ENCODE results near the gene FBXL7. TPM values are rescaled to one million over a fixed set of nuclear protein-coding genes. Genes with fewer than 3 reads are reported as not detected.

The FBXL7 gene
- total and polyA plus RNA-seq, 2 of the 8 experiments (the other 6 are each of a cell fraction or from before 2014, with no cell fraction given) = 17.7 to 17.8 TPM

DNA sequence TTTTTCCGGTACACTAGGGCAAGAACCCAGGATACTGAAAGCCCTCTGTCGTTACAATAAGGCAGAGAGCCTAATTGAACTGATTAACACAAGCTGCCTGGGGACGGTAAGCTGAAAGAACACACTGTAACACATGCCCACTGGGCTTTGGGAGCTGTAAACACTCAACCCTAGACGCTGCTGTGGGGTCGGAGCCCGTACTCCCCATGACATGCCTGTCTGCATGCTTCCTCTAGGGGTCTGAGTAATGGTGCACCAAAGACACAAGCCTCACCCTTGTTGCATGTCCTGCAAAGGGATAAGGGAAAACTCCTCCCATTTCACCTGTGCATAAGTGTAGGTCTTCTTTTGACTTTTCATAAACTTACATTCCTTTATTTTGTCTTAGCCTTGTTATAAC is 194.0 kb downstream of the FBXL7 start:
- TF ChIP-seq RAD21 (IDR thresholded peaks at IDR 0.05 in 1 of 2, conservative IDR thresholded peaks at IDR 0.05 in 1 of 2; ENCODE audit: low read depth in 2 of 2, low read length in 2 of 2) (peak in 1 of 2 experiments; percentile 19; a peak in 1 of 4 replicates), SP2 (IDR thresholded peaks at IDR 0.05; ENCODE audit: low read length) (no peak)
- TF ChIP-seq, protein P1, sequence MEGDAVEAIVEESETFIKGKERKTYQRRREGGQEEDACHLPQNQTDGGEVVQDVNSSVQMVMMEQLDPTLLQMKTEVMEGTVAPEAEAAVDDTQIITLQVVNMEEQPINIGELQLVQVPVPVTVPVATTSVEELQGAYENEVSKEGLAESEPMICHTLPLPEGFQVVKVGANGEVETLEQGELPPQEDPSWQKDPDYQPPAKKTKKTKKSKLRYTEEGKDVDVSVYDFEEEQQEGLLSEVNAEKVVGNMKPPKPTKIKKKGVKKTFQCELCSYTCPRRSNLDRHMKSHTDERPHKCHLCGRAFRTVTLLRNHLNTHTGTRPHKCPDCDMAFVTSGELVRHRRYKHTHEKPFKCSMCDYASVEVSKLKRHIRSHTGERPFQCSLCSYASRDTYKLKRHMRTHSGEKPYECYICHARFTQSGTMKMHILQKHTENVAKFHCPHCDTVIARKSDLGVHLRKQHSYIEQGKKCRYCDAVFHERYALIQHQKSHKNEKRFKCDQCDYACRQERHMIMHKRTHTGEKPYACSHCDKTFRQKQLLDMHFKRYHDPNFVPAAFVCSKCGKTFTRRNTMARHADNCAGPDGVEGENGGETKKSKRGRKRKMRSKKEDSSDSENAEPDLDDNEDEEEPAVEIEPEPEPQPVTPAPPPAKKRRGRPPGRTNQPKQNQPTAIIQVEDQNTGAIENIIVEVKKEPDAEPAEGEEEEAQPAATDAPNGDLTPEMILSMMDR (IDR thresholded peaks at IDR 0.05; ENCODE audit: control extremely low read depth in 1 of 3, insufficient read depth in 1 of 3, low read depth in 1 of 3, low read length in 3 of 3) = peak in 2 of 3 experiments; percentile 38 to 39; a peak in 2 of 4 replicates
- no peak overlapping the region for H4K8ac ChIP-seq (ENCODE audit: extremely low read depth, insufficient read depth, low read length)
- no peak overlapping the region for H3K23ac ChIP-seq (ENCODE audit: insufficient read length)
- no peak overlapping the region for H2BK5ac ChIP-seq (ENCODE audit: low read depth, low read length)
- peaks cover 0 to 13% of the 10 kb centered on the region in 2 experiments; a peak in 1 of 4 replicates for H3K79me2 ChIP-seq (ENCODE audit: control insufficient read depth in 1 of 2, insufficient read depth in 2 of 2, low read length in 2 of 2)
- no peak overlapping the region for H2BK15ac ChIP-seq (ENCODE audit: low read length)
- no peak overlapping the region for H2BK12ac ChIP-seq (ENCODE audit: low read depth, low read length)
- no peak overlapping the region for H4K5ac ChIP-seq (ENCODE audit: insufficient read length, low read depth, low read length)
- H3K9ac ChIP-seq (replicated peaks in 1 of 4; ENCODE audit: extremely low read depth in 1 of 4, low read depth in 3 of 4, low read length in 3 of 4) = no peak overlapping the region
- no peak overlapping the region for H2BK20ac ChIP-seq (ENCODE audit: low read length)
- H3K14ac ChIP-seq (ENCODE audit: insufficient read length) = no peak overlapping the region
- H3K56ac ChIP-seq (replicated peaks; ENCODE audit: insufficient read length, low read depth, low read length) = no peak overlapping the region
- H3K79me1 ChIP-seq (ENCODE audit: low read depth, low read length) = no peaks in the 10 kb centered on the region; the same call in none of the 2 replicates
- H3K18ac ChIP-seq (ENCODE audit: extremely low read depth, low read length) = no peak overlapping the region
- H4K91ac ChIP-seq (replicated peaks; ENCODE audit: insufficient read length, low read length) = no peak overlapping the region
- no peak overlapping the region for H2BK120ac ChIP-seq (replicated peaks; ENCODE audit: low read depth, low read length)
- no peak overlapping the region for H3K4me3 ChIP-seq (ENCODE audit: extremely low read depth in 1 of 4, insufficient read depth in 2 of 4, low read depth in 3 of 4, low read length in 4 of 4)
- H3K23me2 ChIP-seq (ENCODE audit: low read depth, low read length) = no peaks in the 10 kb centered on the region
- H3K4ac ChIP-seq (replicated peaks; ENCODE audit: insufficient read length, low read depth, low read length) = no peak overlapping the region
- no peaks in the 10 kb centered on the region for H3K9me3 ChIP-seq (ENCODE audit: insufficient read depth in 2 of 2, low read depth in 1 of 2, low read length in 1 of 2)
- H3K27ac ChIP-seq (ENCODE audit: low read depth, low read length) = no peak overlapping the region
- H3K4me1 ChIP-seq (replicated peaks in 1 of 4; ENCODE audit: control insufficient read depth in 3 of 4, insufficient read depth in 4 of 4, low read length in 3 of 4) = peaks cover 0 to 11% (median 7%) of the 10 kb centered on the region in 4 experiments; a peak in 5 of 7 replicates
- 68% methylated on average over 6 of the region's 6 CpGs; no CpG with 5 or more reads in 1 of the 2 experiments for WGBS, 2 experiments (ENCODE audit: extremely low coverage in 1 of 2, insufficient coverage in 1 of 2, insufficient read length in 1 of 2, insufficient replicate concordance in 2 of 2, low coverage in 1 of 2, low lambda C conversion rate in 2 of 2, missing lambda C conversion rate in 1 of 2)
- H2AK5ac ChIP-seq (ENCODE audit: low read depth, low read length) = no peak overlapping the region
- H3K27me3 ChIP-seq (replicated peaks in 1 of 4; ENCODE audit: control insufficient read depth in 3 of 4, extremely low read depth in 1 of 4, insufficient read depth in 3 of 4, low read length in 3 of 4) = no peaks in the 10 kb centered on the region
- H2AFZ ChIP-seq (ENCODE audit: low read length) = no peak overlapping the region
- DNase-seq (ENCODE audit: low read depth in 1 of 2, low spot score in 2 of 2) (no peak), FAIRE-seq (no peak)
- ChIA-PET POLR2A (ENCODE audit: partially characterized antibody) (no interaction called here), CTCF (ENCODE audit: partially characterized antibody) (interaction anchor here (0.9 to 2.2 kb wide), 11 partner anchors 8 to 131 kb away, joined by 3 to 16 read pairs (median 4); no protein-coding TSS in a partner anchor)
- H3K4me2 ChIP-seq (ENCODE audit: insufficient read depth in 1 of 2, low read depth in 2 of 2, low read length in 2 of 2) = no peak overlapping the region
- H4K20me1 ChIP-seq (replicated peaks in 1 of 2; ENCODE audit: control insufficient read depth in 1 of 2, insufficient read depth in 2 of 2, low read length in 2 of 2) = no peaks in the 10 kb centered on the region
- H3K36me3 ChIP-seq (ENCODE audit: control insufficient read depth in 2 of 4, insufficient read depth in 4 of 4, low read length in 3 of 4) = no peaks in the 10 kb centered on the region

All from H1 (cell line).